Stimulated activated CD8-positive, alpha-beta memory T cell treated with anti-CD3 and anti-CD28 coated beads, Interleukin-12 subunit alpha, Interleukin-12 subunit beta, amount 100 ng/mL, for 1 hour (primary cell): ENCODE data around the gene FAM43A.

ENCODE experiments used
- DNase-seq: peaks from one replicate; pipeline ENCODE4 v3.0.0-alpha.2; 2020; ENCODE audit warnings: low read depth

FAM43A gene

GRCh38 chr3:194711913-194712312, 26.2 kb downstream of the FAM43A start:
- no peak for DNase-seq

GRCh38 chr3:194713299-194714136, 27.8 kb downstream of the FAM43A start:
- DNase-seq, result no peak

- no peak for DNase-seq
These were observed 28.4 kb downstream of the FAM43A start for GRCh38 chr3:194714137-194714455.

- no peak for DNase-seq
These were observed 28.9 kb downstream of the FAM43A start for GRCh38 chr3:194714564-194714963.

- DNase-seq, result peak; percentile 8
These were observed 29.5 kb downstream of the FAM43A start for GRCh38 chr3:194715022-194715800.

- no peak for DNase-seq
These were observed 32.4 kb downstream of the FAM43A start for GRCh38 chr3:194718079-194718478.

GRCh38 chr3:194720048-194720447, 34.4 kb downstream of the FAM43A start:
- DNase-seq, result no peak

GRCh38 chr3:194723846-194724618, 38.3 kb downstream of the FAM43A start:
- no peak for DNase-seq

- DNase-seq, result no peak
These were observed 39.7 kb downstream of the FAM43A start for GRCh38 chr3:194725346-194725745.

- no peak for DNase-seq
These were observed 41.9 kb downstream of the FAM43A start for GRCh38 chr3:194727435-194728128.

GRCh38 chr3:194728986-194729385, 43.3 kb downstream of the FAM43A start:
- no peak for DNase-seq

GRCh38 chr3:194730365-194730764, 44.7 kb downstream of the FAM43A start:
- no peak for DNase-seq

GRCh38 chr3:194731506-194732073, 45.9 kb downstream of the FAM43A start:
- no peak for DNase-seq

- DNase-seq, result no peak
These were observed 46.9 kb downstream of the FAM43A start for GRCh38 chr3:194732617-194733016.

GRCh38 chr3:194736277-194736895, 50.7 kb downstream of the FAM43A start:
- no peak for DNase-seq

GRCh38 chr3:194736896-194737600, 51.4 kb downstream of the FAM43A start:
- no peak for DNase-seq
